HepG2 (cell line): ENCODE data around the gene CCDC197.

ENCODE experiments used
- GABPA ChIP-seq, 2 experiments: IDR thresholded peaks; 2 replicates each; pipeline ENCODE4 v1.6.1; 2011 to 2016; ENCODE audit warnings: low read depth in 2 of 2, low read length in 1 of 2, missing biosample characterization in 1 of 2, missing genetic modification characterization in 1 of 2
- POLR2AphosphoS5 ChIP-seq: IDR thresholded peaks from 2 replicates; pipeline ENCODE4 v1.6.1; 2012; ENCODE audit warnings: low read depth, low read length
- TRIM24 ChIP-seq: sonication (generic); formaldehyde crosslinking; IDR thresholded peaks from 2 replicates; pipeline ENCODE4 v1.8.0; 2022; ENCODE audit warnings: mild to moderate bottlenecking, missing genetic modification reagents
- ZNF180 ChIP-seq: sonication (generic); formaldehyde crosslinking; IDR thresholded peaks from 2 replicates; pipeline ENCODE4 v1.4.0; 2020; ENCODE audit warnings: low read depth, missing genetic modification reagents, borderline replicate concordance
- ZNF75D ChIP-seq: sonication (generic); formaldehyde crosslinking; IDR thresholded peaks from 2 replicates; pipeline ENCODE4 v1.8.1; 2023; ENCODE audit warnings: missing genetic modification reagents, mild to moderate bottlenecking, borderline replicate concordance
- TF ChIP-seq, protein P1 (sequence below): sonication (generic); formaldehyde crosslinking; IDR thresholded peaks from 2 replicates; pipeline ENCODE4 v1.5.0; 2020; ENCODE audit warnings: mild to moderate bottlenecking, missing genetic modification reagents, moderate library complexity
- TF ChIP-seq, protein P2 (sequence below): sonication (generic); formaldehyde crosslinking; IDR thresholded peaks from 2 replicates; pipeline ENCODE4 v1.5.1; 2020; ENCODE audit warnings: missing genetic modification reagents, mild to moderate bottlenecking, borderline replicate concordance
- TF ChIP-seq, protein P3 (sequence below): conservative IDR thresholded peaks from 2 replicates; pipeline ENCODE4 v1.6.1; 2018; ENCODE audit warnings: missing genetic modification reagents
- TF ChIP-seq, protein P4 (sequence below): IDR thresholded peaks from 2 replicates; pipeline ENCODE4 v1.6.1; 2012; ENCODE audit warnings: inconsistent platforms

DNA sequence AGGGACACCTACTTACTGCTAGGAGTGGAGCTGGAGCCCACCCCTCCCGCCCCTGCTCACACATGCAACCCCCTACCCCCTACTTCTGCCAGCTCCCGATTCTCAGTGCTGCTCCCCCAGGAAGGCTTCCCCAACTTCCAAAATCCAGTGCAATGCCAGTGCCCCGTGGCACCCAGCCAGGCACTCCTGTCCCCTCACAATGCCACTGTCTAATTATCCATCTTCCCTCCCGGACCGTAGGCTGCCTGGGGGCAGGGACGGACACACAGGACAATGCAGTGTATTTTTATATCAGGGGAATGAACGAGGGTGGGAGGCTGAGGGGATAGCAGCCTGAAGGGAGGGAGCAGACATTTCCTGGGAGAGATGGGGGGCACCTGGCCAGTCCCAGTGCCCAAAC, 41.4 kb downstream of the CCDC197 start:
- TF ChIP-seq, protein P1, sequence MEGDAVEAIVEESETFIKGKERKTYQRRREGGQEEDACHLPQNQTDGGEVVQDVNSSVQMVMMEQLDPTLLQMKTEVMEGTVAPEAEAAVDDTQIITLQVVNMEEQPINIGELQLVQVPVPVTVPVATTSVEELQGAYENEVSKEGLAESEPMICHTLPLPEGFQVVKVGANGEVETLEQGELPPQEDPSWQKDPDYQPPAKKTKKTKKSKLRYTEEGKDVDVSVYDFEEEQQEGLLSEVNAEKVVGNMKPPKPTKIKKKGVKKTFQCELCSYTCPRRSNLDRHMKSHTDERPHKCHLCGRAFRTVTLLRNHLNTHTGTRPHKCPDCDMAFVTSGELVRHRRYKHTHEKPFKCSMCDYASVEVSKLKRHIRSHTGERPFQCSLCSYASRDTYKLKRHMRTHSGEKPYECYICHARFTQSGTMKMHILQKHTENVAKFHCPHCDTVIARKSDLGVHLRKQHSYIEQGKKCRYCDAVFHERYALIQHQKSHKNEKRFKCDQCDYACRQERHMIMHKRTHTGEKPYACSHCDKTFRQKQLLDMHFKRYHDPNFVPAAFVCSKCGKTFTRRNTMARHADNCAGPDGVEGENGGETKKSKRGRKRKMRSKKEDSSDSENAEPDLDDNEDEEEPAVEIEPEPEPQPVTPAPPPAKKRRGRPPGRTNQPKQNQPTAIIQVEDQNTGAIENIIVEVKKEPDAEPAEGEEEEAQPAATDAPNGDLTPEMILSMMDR = no peak
- TF ChIP-seq, protein P2, sequence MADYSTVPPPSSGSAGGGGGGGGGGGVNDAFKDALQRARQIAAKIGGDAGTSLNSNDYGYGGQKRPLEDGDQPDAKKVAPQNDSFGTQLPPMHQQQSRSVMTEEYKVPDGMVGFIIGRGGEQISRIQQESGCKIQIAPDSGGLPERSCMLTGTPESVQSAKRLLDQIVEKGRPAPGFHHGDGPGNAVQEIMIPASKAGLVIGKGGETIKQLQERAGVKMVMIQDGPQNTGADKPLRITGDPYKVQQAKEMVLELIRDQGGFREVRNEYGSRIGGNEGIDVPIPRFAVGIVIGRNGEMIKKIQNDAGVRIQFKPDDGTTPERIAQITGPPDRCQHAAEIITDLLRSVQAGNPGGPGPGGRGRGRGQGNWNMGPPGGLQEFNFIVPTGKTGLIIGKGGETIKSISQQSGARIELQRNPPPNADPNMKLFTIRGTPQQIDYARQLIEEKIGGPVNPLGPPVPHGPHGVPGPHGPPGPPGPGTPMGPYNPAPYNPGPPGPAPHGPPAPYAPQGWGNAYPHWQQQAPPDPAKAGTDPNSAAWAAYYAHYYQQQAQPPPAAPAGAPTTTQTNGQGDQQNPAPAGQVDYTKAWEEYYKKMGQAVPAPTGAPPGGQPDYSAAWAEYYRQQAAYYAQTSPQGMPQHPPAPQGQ = no peak
- TF ChIP-seq ZNF180 (CRISPR knock-in tag) (no peak), GABPA (IDR thresholded peaks at IDR 0.05; ENCODE audit: low read depth, low read length) (no peak), GABPA (CRISPR knock-in tag; IDR thresholded peaks at IDR 0.05; ENCODE audit: low read depth) (no peak), POLR2AphosphoS5 (no peak), TRIM24 (CRISPR knock-in tag) (no peak), ZNF75D (CRISPR knock-in tag) (no peak)
- TF ChIP-seq, protein P3, sequence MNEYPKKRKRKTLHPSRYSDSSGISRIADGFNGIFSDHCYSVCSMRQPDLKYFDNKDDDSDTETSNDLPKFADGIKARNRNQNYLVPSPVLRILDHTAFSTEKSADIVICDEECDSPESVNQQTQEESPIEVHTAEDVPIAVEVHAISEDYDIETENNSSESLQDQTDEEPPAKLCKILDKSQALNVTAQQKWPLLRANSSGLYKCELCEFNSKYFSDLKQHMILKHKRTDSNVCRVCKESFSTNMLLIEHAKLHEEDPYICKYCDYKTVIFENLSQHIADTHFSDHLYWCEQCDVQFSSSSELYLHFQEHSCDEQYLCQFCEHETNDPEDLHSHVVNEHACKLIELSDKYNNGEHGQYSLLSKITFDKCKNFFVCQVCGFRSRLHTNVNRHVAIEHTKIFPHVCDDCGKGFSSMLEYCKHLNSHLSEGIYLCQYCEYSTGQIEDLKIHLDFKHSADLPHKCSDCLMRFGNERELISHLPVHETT = no peak
- TF ChIP-seq, protein P4, sequence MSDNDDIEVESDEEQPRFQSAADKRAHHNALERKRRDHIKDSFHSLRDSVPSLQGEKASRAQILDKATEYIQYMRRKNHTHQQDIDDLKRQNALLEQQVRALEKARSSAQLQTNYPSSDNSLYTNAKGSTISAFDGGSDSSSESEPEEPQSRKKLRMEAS = no peak
